Right kidney (tissue), 9 donors: ENCODE measurements around the gene IGFBP4.
"Not testable (repeated sequence)": the region's sequence is repeated elsewhere in the genome, so short reads cannot be mapped to it uniquely, and the experiment has no call there.

Experiments
- DNase-seq: peaks from one replicate; pipeline ENCODE4 v3.0.0-alpha.2; 2016
- long read RNA-seq, 8 donors: transcript quantifications; one replicate each; lab custom pipeline, GENCODE V29; 2026

The IGFBP4 gene
- long read RNA-seq, donor 1, transcript IGFBP4-201 (4 exons, 2,200 nt), result major isoform, 141 of 148 reads
- long read RNA-seq, donor 1, partial matches to known transcripts, result 7 of 148 reads
- long read RNA-seq, donor 1, other reads (novel, unspliced or antisense), result 0 of 148 reads
- long read RNA-seq, donor 2, transcript IGFBP4-201 (4 exons, 2,200 nt), result major isoform, 95 of 212 reads
- long read RNA-seq, donor 2, partial matches to known transcripts, result 117 of 212 reads
- long read RNA-seq, donor 2, other reads (novel, unspliced or antisense), result 0 of 212 reads
- long read RNA-seq, donor 3, transcript IGFBP4-201 (4 exons, 2,200 nt), result major isoform, 73 of 90 reads
- long read RNA-seq, donor 3, partial matches to known transcripts, result 17 of 90 reads
- long read RNA-seq, donor 3, other reads (novel, unspliced or antisense), result 0 of 90 reads
- long read RNA-seq, donor 4, transcript IGFBP4-201 (4 exons, 2,200 nt), result major isoform, 117 of 293 reads
- long read RNA-seq, donor 4, partial matches to known transcripts, result 176 of 293 reads
- long read RNA-seq, donor 4, other reads (novel, unspliced or antisense), result 0 of 293 reads
- long read RNA-seq, donor 5, transcript IGFBP4-201 (4 exons, 2,200 nt), result major isoform, 112 of 112 reads
- long read RNA-seq, donor 5, partial matches to known transcripts, result 0 of 112 reads
- long read RNA-seq, donor 5, other reads (novel, unspliced or antisense), result 0 of 112 reads
- long read RNA-seq, donor 6, transcript IGFBP4-201 (4 exons, 2,200 nt), result major isoform, 137 of 374 reads
- long read RNA-seq, donor 6, partial matches to known transcripts, result 231 of 374 reads
- long read RNA-seq, donor 6, other reads (novel, unspliced or antisense), result 6 of 374 reads
- long read RNA-seq, donor 7, result 0 reads
- long read RNA-seq, donor 8, transcript IGFBP4-201 (4 exons, 2,200 nt), result major isoform, 111 of 246 reads
- long read RNA-seq, donor 8, partial matches to known transcripts, result 135 of 246 reads
- long read RNA-seq, donor 8, other reads (novel, unspliced or antisense), result 0 of 246 reads

DNA sequence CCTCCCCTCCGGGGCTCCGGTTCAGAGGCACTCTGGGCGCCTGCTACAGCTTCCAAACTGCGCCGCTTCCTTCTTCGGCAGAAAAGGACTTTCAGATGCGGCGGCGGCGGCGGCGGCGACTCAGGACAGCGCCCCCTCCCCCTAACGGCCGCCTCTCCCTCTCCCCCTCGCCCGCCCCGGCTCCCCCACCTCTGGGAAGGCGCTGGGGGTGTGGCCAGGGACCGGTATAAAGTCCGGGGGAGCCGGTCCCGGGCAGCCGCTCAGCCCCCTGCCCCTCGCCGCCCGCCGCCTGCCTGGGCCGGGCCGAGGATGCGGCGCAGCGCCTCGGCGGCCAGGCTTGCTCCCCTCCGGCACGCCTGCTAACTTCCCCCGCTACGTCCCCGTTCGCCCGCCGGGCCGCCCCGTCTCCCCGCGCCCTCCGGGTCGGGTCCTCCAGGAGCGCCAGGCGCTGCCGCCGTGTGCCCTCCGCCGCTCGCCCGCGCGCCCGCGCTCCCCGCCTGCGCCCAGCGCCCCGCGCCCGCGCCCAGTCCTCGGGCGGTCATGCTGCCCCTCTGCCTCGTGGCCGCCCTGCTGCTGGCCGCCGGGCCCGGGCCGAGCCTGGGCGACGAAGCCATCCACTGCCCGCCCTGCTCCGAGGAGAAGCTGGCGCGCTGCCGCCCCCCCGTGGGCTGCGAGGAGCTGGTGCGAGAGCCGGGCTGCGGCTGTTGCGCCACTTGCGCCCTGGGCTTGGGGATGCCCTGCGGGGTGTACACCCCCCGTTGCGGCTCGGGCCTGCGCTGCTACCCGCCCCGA is at the start of gene IGFBP4:
TSS of gene IGFBP4 (plus strand) at position 255 of the 792 bp plus-strand sequence. CDS start at position 541, 286 bp downstream.
- no peak for DNase-seq

DNA sequence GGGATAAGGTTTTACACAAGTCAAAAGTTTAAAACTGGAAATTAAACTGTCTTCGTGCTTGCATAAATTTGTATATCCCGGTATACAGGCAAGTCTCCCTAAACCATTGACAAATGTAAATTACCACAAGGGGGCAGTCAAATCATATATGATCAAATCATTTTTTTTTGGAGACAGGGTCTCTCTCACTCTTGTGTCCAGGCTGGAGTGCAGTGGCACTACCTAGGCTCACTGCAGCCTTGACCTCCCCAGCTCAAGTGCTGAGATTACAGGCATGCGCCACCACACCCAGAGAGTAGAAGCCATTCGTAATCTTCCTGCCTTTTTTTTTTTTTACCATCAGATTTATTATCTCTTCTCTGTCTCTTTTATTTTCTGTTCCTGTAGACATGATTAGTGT is 44.1 kb upstream of the IGFBP4 start:
- DNase-seq, result peak; percentile 17

DNA sequence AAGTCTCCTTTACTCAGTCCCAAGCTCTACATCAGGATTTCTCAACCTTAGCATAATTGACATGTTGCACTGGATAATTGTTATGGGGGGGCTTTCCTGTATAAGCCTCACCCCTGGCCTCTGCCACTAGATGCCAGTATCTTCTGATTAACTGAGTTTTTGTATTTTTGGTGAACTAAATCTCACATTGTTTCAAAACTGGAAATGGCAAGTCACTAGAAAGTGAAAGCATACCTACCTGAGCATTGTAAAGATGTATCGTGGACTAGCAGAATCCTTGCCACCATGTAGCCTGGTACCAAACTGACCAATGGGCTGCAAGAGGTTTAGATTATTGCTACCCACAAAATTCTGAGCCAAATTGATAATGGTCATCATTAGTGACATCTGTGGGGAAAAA is 40.6 kb upstream of the IGFBP4 start:
- no peak for DNase-seq

- DNase-seq, result no peak
These were observed 39.2 kb upstream of the IGFBP4 start for GRCh38 chr17:40404003-40404402.

DNA sequence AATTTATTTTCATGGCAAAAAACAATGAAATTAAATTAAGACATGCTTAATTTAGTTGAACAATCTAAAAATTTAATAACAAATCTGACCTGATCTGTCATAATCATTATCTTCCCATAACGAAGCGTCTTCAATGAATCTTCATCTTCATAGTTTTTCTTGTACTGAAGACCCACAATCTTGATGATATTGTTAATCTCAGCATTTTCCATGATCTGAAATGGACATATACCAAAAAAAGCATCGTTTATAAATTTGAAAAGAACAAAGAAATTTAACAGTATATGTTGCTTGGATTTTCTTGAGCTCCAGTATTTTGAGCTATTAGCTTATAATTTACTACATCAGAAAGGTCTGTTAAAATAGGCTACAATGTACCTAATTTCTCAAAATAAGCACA is 35.8 kb upstream of the IGFBP4 start:
- no peak for DNase-seq

- not testable (repeated sequence) for DNase-seq
These were observed 33.7 kb upstream of the IGFBP4 start for GRCh38 chr17:40409540-40409939.

GRCh38 chr17:40410082-40410481 is 33.2 kb upstream of the IGFBP4 start:
- DNase-seq, result no peak

- DNase-seq, result no peak
These were observed 31.4 kb upstream of the IGFBP4 start for GRCh38 chr17:40411821-40412220.

DNA sequence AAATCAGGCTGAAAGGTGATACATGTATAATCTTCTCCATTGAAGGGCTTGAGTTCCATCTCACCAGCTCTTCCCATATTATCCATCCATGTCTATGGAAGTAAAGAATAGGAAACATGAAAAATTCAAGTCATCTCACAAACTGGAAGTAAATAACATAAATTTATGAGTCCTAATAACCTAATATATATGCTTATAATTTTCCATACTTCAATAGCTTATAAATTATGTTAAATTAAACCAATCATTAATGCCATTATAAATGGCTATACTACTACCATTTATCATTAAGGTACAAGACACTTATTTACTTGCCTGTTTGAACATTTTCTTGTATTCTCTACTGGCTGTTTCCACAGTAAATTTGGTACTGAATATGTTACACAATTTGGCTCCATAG is 30.4 kb upstream of the IGFBP4 start:
- DNase-seq, result no peak

DNA sequence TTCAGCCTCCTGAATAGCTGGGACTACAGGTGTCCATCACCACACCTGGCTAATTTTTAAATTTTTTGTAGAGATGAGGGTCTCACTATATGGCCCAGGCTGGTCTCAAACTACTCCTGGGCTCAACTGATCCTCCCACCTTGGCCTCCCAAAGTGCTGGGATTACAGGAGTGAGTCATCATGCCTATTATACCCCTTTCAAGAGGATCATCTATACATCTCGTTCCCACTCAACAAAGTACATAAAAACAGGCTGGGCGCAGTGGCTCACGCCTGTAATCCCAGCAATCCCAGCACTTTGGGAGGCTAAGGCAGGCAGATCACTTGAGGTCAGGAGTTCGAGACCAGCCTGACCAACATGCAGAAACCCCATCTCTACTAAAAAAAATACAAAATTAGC is 28.9 kb upstream of the IGFBP4 start:
- DNase-seq, result not testable (repeated sequence)

GRCh38 chr17:40415390-40415789 is 27.9 kb upstream of the IGFBP4 start:
- DNase-seq, result no peak

- no peak for DNase-seq
These were observed 26.6 kb upstream of the IGFBP4 start for GRCh38 chr17:40416671-40417070.

DNA sequence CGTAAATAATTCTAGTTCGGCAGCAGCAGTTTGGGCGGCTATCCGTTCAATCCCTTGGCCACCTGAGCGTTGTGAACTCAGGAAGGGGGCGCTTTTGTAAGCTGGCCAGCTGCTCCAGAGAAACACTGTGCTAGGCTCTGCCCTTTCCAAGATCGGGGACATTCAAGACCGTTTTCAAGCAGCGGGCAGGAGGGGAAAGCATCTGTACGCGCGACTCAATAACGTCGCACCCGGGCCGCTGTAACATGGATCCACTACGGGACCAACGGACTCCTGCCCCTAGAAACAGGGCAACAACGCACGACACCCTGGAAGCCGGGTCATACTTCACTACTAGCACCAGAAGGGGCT is 26.0 kb upstream of the IGFBP4 start:
- no peak for DNase-seq

DNA sequence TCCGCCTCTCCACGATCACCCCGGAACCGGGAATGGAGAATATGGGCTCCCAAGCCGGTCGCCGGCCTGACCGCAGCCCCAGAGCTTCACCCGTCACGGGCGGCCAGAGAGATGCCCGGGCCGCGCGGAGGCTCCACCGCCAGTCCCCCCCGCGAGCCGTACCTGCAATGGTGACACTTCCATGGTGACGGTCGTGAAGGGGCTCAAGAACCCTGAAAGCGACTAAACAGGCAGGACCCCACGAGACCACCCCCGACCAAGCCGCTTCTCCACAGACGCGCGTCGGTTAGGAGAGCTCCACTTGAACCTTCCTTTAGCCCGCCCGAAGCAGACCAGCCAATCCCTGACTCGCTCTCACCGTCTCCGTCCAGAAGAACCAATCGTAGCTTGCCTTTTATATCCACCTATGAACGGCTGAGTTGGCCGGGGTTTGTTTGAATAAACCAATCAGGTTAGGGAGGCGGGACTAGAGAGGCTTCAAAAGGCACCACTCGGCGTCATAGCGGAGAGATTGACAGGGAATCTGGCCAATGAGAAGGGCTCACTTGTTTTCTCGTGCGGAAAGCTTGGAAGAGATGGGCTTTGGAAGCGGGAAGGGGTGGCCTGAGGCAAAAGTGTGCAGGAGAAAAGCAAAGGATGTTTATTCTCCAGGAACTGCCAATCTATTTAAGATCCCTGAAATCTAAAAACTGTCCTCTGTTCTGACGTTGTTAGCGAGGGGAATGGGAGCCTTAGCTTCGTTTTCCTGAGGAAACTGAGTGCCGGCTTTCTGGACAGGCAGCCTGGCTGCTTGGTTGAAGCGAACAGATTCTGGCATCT is 25.4 kb upstream of the IGFBP4 start, which contains the start of gene TOP2A:
TSS of gene TOP2A (minus strand) at position 288 of the 819 bp plus-strand sequence. CDS start at position 183, 105 bp downstream.
- DNase-seq, result peak; percentile 100

- no peak for DNase-seq
These were observed 24.9 kb upstream of the IGFBP4 start for GRCh38 chr17:40418428-40418706.

DNA sequence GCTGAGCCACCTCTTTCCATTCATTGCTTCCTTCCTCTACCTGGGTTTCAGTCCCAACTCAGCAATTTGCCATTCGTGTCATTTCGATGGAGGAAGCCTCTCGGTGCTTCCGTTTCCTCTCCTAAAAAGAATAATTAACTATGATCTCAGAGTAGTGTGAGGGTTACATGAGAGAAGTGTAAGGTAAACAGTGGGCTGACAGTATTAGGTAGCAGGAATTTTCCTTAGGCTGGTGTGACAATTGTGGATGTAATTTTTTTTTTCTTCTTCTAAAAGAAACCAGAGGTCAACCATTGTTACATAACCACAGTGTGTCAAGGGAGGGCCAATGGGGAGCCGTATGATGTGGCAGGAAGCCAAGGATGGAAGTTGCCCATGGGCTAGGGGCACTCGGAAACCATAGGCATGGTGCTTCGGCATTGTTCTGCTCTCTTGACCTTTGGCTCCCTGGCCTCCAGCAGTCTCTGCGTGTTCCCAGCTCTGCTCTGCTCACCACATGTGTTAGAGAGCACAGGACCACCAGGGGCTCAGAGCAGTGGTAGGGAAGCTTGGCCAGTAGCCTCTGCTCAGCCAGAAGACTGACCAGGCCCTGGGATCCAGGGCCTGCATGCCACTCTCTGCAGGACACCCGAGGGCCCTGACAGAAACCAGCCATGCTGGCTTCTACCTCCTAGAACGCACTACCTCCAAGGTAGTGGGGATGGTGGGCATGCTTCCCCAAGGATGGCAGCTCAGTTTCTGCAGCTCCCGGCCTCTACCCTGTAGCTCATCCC is 23.5 kb upstream of the IGFBP4 start:
- no peak for DNase-seq

DNA sequence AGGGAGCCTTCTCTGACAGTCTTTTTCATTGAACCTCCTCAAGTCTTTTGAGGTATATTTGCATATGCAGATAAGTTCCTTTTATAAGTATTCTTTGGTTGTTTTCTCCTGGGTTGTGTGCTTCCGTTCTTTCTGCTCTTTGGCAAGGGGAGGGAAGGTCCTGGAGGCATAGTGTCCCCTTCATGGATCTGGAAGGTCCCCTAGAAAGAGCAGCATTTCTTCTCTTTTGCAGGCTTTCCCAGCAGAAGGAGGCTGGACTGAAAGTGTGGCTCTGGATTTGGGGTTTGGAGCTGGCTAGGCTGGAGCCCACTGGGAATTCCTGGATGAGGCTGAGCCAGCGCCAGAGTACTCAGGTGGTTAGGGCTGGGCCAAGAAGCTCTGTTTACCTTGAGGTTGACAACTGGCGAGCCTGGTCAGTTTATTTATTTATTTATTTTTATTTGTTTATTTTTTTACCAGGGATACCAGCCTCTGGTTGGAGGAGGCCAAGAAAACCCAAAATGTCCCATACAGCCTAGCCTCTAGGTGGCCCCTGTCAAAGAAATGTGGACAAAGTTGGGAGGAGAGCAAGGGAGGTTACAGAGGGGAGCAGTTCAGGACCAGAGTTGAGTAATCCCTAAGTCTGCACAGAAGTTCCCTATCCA is 20.1 kb upstream of the IGFBP4 start:
- DNase-seq, result no peak

GRCh38 chr17:40425741-40426140 is 17.5 kb upstream of the IGFBP4 start:
- DNase-seq, result no peak

DNA sequence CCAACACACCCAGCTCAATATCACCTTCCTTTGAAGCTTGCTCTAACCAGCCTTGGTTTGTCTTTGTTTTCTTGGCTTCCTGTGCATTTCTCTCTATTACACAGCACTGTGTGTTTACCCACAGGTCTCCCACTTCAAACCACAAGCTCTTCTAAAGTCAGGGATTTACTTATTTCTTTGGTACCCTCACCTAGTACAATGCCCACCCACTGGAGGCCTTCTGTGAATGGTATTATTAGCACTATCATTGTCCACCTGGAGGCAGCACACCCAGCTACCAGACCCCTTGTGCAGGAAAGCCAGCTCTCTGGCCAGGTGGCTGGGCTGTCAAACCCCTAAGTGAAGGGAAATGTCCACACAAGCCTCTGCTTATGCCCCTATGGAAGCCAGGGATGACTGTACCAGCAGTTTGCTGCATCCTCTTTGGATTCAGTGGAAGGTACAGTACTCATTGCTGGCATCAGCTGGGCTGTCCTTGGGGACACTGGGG is 16.2 kb upstream of the IGFBP4 start:
- no peak for DNase-seq
